Right atrium auricular region (tissue), 2 donors: ENCODE results near the gene RCN2. TPM values are rescaled to one million over a fixed set of nuclear protein-coding genes. Genes with fewer than 3 reads are reported as not detected.
"Not testable (repeated sequence)": the region's sequence is repeated elsewhere in the genome, so short reads cannot be mapped to it uniquely, and the experiment has no call there.

Experiments used
- DNase-seq: peaks from one replicate; pipeline ENCODE4 v3.0.0-alpha.2; 2019; ENCODE audit warnings: low spot score
- H3K27ac ChIP-seq, 2 donors: fragments of 200-600 bp; sonication (generic); 1 replicate in 1 of 2; 2 replicates in 1 of 2; pipeline ENCODE4 v1.5.1; 2016 to 2019
- H3K27me3 ChIP-seq, 2 donors: fragments of 200-600 bp; sonication (generic); one replicate each; pipeline versions ENCODE4 v1.5.1 to v1.6.0; 2017 to 2019
- H3K36me3 ChIP-seq: fragments of 200-600 bp; sonication (generic); one replicate; pipeline ENCODE4 v1.5.1; 2016
- H3K4me1 ChIP-seq, 2 donors: fragments of 200-600 bp; sonication (generic); one replicate each; pipeline versions ENCODE4 v1.5.1 to v1.6.0; 2017 to 2019
- H3K4me3 ChIP-seq, 2 donors: fragments of 200-600 bp; sonication (generic); 1 replicate in 1 of 2; 2 replicates in 1 of 2; pipeline ENCODE4 v1.5.1; 2017 to 2019; ENCODE audit warnings: mild to moderate bottlenecking in 1 of 2, moderate library complexity in 1 of 2
- H3K9me3 ChIP-seq, 2 donors: fragments of 200-600 bp; sonication (generic); one replicate each; pipeline ENCODE4 v1.5.1; 2019
- total RNA-seq, 2 donors: library from RNA; depleted of rRNA; stranded (reverse); fragments of >200 nt; gene quantifications; one replicate each; pipeline ENCODE4 v1.1.0, GENCODE V29; 2016
- TF ChIP-seq, protein P1 (sequence below), 2 donors: fragments of 200-600 bp; sonication (generic); IDR thresholded peaks; one replicate each; pipeline ENCODE4 v1.5.1; 2019; ENCODE audit warnings: antibody characterized with exemption in 2 of 2

RCN2 gene
- total RNA-seq, 2 donors from 2014 or later, result 20.9 to 39.9 TPM

DNA sequence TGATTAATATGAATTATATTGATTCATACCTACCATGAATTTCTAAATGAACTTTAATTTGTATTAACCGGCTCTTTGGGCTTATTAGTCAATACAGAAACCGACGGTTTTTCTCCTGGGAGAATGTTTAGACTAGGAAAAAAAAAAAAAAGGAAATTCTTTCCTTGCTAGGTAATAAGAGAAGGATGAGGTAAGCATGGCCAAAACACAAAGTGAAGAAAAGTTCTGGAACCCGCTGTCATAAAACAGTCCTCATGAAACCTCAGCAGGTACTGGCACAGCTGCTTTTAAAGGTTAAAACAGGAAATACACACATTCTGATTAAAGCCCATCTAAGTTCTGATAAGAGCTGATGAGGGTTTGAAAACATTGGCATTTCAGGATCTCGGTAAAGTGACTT, 32.6 kb downstream of the RCN2 start:
- Histone ChIP-seq H3K36me3 (no peaks in the 10 kb centered on the region), H3K4me1 (peaks cover 0 to 21% of the 10 kb centered on the region in 2 donors), H3K27me3 (no peaks in the 10 kb centered on the region), H3K27ac (no peak overlapping the region), H3K9me3 (no peaks in the 10 kb centered on the region), H3K4me3 (no peak overlapping the region)
- DNase-seq, result no peak
- TF ChIP-seq, protein P1, sequence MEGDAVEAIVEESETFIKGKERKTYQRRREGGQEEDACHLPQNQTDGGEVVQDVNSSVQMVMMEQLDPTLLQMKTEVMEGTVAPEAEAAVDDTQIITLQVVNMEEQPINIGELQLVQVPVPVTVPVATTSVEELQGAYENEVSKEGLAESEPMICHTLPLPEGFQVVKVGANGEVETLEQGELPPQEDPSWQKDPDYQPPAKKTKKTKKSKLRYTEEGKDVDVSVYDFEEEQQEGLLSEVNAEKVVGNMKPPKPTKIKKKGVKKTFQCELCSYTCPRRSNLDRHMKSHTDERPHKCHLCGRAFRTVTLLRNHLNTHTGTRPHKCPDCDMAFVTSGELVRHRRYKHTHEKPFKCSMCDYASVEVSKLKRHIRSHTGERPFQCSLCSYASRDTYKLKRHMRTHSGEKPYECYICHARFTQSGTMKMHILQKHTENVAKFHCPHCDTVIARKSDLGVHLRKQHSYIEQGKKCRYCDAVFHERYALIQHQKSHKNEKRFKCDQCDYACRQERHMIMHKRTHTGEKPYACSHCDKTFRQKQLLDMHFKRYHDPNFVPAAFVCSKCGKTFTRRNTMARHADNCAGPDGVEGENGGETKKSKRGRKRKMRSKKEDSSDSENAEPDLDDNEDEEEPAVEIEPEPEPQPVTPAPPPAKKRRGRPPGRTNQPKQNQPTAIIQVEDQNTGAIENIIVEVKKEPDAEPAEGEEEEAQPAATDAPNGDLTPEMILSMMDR (IDR thresholded peaks at IDR 0.05), result no peak

DNA sequence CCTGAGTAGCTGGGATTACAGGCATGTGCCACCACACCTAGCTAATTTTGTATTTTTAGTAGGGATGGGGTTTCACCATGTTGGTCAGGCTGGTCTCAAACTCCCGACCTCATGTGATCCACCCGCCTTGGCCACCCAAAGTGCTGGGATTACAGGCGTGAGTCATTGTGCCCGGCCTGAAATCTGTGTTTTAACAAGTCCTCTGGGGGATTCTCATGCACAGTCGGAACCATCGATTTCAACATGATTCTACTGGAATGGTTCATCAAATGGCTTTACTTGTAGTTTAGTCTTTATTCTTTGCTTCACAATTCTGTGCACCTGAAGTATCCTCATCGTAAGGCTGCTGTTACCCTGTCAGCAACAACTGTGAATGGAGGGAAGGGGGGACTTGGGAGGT, 34.5 kb downstream of the RCN2 start:
- not testable (repeated sequence) for DNase-seq, H3K36me3 ChIP-seq, H3K9me3 ChIP-seq, H3K27me3 ChIP-seq, H3K4me3 ChIP-seq, H3K27ac ChIP-seq
- H3K4me1 ChIP-seq, result peaks cover 0 to 21% of the 10 kb centered on the region in 2 donors

DNA sequence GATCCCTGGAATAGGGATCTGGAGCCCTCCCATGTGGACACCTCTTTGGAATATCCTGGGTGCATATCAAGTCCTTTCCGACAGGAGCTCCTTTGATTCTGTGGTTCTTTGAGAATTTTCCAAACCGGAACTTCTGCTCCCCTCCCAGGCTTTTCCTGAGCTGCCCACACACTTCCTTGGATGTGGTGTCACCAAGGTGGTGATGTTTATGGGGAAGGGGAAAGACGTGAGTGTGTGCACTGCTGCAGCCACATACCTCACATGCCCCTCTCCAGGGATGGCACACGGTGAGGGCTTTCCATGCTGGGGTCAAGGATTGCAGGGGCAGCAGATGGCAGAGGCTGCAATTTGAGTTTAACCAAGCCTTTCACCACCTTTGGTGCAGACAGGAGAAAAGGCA, 35.5 kb downstream of the RCN2 start:
- no peak for DNase-seq
- no peak overlapping the region for H3K4me3 ChIP-seq
- peaks cover 0 to 21% of the 10 kb centered on the region in 2 donors for H3K4me1 ChIP-seq
- no peaks in the 10 kb centered on the region for H3K36me3 ChIP-seq
- H3K27ac ChIP-seq, result no peak overlapping the region
- TF ChIP-seq, protein P1 (IDR thresholded peaks at IDR 0.05), result no peak
- H3K9me3 ChIP-seq, result no peaks in the 10 kb centered on the region
- H3K27me3 ChIP-seq, result no peaks in the 10 kb centered on the region

DNA sequence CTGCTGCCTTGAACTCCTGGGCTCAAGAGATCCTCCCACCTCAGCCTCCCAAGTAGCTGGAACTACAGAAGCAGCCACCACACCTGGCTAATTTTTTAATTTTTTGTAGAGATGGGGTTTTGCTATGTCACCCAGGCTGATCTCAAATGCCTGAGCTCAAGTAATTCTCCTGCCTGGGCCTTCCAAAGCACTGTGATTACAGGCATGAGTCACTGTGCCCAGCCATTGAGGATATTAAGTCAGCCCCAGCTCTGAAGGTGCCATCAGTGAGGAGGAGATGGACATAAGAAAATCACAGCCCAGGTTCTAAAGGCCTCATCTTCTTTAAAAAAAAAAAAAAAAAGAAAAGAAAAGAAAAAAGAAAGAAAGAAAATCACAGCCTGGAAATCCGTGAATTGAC, 36.8 kb downstream of the RCN2 start:
- no peak overlapping the region for H3K27ac ChIP-seq
- H3K4me1 ChIP-seq, result peaks cover 0 to 30% of the 10 kb centered on the region in 2 donors
- DNase-seq, result no peak
- H3K9me3 ChIP-seq, result no peaks in the 10 kb centered on the region
- no peaks in the 10 kb centered on the region for H3K27me3 ChIP-seq
- H3K4me3 ChIP-seq, result no peak overlapping the region
- TF ChIP-seq, protein P1 (IDR thresholded peaks at IDR 0.05), result no peak
- no peaks in the 10 kb centered on the region for H3K36me3 ChIP-seq

DNA sequence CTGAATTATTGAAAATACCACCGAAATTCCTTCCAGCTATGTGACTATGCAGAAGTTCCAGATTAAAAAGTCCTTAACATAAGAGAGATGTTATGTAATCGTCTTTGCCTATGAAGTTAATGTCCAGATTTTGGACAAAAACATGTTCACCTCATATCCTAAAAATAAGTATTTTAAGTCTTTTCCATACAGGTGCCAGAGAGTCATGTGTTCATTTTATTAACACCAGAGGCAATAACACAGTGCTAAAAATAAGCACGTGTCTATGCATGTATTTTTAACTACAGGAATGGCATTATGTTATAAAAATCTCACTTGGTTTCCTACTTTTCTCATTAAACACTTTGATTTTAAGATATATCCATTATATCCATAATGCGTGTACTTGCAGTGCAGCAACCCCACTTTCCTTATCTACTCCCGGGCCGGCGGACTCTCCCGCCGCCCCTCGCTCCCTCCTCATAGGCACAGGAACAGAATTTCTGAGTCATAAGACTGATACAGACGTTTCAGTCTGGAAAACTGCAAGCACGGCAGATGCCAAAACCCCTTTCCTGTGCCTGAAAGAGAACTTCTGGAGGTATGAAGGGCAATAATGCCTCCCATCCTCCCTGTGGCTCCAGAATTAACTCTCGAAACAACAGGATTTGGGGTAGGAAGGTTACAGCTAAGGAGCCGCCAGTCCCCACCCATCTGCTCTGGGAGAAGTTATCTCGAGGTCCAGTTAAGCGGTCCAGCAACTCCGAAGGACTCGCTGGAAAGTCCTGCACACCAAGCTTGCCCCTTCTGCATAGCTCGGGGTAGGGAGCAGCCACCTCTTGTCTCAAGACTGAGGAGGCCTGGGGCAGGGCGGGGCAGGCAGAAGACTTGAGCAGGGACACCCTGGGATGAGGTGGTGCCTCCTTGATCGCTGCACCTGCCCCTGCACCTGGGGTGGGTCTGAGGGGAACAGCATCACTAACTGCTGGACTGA, 41.1 kb downstream of the RCN2 start:
- DNase-seq, result peak; percentile 68

DNA sequence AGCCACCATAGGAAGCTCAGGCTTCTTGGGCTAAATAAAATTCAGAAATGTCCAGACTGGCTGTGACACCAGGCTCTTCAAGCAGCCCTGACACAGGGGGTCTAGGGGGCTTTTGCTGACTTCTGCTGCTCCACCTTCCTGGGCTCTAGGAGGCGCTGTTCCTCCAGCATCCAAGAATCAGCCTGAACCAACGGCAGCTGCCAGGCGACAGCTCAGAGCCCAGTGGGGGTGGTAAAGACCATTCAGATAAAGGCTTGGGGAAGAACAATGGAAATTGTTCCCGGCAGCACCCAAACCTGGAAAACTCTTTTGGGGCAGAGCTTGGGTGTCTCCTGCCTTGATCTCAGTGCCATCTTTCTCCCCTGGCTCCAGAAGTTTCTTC, 41.8 kb downstream of the RCN2 start:
- H3K4me1 ChIP-seq, result peaks cover 0 to 14% of the 10 kb centered on the region in 2 donors
- TF ChIP-seq, protein P1 (IDR thresholded peaks at IDR 0.05), result peak; percentile 25 to 69
- peak overlapping the region in 1 of 2 donors; percentile 72 for H3K27ac ChIP-seq
- no peaks in the 10 kb centered on the region for H3K9me3 ChIP-seq
- no peaks in the 10 kb centered on the region for H3K27me3 ChIP-seq
- peak overlapping the region in 1 of 2 donors; percentile 42 for H3K4me3 ChIP-seq
- no peak for DNase-seq
- H3K36me3 ChIP-seq, result no peaks in the 10 kb centered on the region

More for the DNA sequence above, 41.1 kb downstream of the RCN2 start:
- no peaks in the 10 kb centered on the region for H3K36me3 ChIP-seq
- H3K4me1 ChIP-seq, result peaks cover 0 to 15% of the 10 kb centered on the region in 2 donors
- H3K27me3 ChIP-seq, result no peaks in the 10 kb centered on the region
- no peaks in the 10 kb centered on the region for H3K9me3 ChIP-seq
- H3K27ac ChIP-seq, result peak overlapping the region; percentile 51 to 72
- peak overlapping the region in 1 of 2 donors; percentile 42 for H3K4me3 ChIP-seq
- TF ChIP-seq, protein P1 (IDR thresholded peaks at IDR 0.05), result no peak
